Nephron (organoid): ENCODE measurements around the gene ANKRD63.

ENCODE experiments used
- H3K27ac Mint-ChIP-seq, 3 experiments: 2 replicates each; pipeline ENCODE4 v1.8.0; 2020; ENCODE audit warnings: mixed read lengths in 3 of 3, mild to moderate bottlenecking in 2 of 3, moderate library complexity in 1 of 3
- H3K27me3 Mint-ChIP-seq: 2 replicates; pipeline ENCODE4 v1.8.0; 2021; ENCODE audit warnings: low read depth, mild to moderate bottlenecking, moderate library complexity, mixed read lengths
- H3K36me3 Mint-ChIP-seq: 2 replicates; pipeline ENCODE4 v1.8.0; 2020; ENCODE audit warnings: low read depth, mixed read lengths
- H3K4me1 Mint-ChIP-seq: 2 replicates; pipeline ENCODE4 v1.8.0; 2020; ENCODE audit warnings: mixed read lengths
- H3K4me3 Mint-ChIP-seq, 3 experiments: 2 replicates each; pipeline ENCODE4 v1.8.0; 2020; ENCODE audit warnings: mild to moderate bottlenecking in 3 of 3, mixed read lengths in 3 of 3, moderate library complexity in 2 of 3
- H3K9me3 Mint-ChIP-seq: 2 replicates; pipeline ENCODE4 v1.8.0; 2020; ENCODE audit warnings: mixed read lengths
- TF ChIP-seq, protein P1 (sequence below), 3 experiments: fragments of 200-600 bp; sonication (generic); IDR thresholded peaks; one replicate each; pipeline ENCODE4 v1.5.0; 2021; ENCODE audit warnings: antibody characterized with exemption in 3 of 3; ENCODE audit not compliant: unreplicated experiment in 3 of 3

ANKRD63 gene

DNA sequence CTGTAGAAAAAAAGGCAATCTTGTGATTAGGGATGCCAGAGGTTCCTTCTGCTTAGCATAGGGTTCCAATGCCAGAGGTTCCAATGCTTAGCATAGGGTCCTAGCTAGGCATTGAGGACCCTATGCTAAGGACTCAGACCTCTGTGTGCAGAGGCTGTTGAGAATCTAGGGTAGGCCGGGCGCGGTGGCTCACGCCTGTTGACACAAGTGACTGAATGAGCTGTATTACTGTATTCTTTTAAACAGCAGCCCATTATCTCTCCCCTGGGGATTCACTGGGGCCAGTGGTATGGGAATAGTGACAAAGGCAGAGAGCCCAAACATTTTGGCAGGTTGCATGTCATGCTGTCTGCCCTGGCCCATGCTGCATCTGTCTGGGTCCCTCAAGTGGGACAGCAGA is 27.8 kb downstream of the ANKRD63 start:
- TF ChIP-seq, protein P1, sequence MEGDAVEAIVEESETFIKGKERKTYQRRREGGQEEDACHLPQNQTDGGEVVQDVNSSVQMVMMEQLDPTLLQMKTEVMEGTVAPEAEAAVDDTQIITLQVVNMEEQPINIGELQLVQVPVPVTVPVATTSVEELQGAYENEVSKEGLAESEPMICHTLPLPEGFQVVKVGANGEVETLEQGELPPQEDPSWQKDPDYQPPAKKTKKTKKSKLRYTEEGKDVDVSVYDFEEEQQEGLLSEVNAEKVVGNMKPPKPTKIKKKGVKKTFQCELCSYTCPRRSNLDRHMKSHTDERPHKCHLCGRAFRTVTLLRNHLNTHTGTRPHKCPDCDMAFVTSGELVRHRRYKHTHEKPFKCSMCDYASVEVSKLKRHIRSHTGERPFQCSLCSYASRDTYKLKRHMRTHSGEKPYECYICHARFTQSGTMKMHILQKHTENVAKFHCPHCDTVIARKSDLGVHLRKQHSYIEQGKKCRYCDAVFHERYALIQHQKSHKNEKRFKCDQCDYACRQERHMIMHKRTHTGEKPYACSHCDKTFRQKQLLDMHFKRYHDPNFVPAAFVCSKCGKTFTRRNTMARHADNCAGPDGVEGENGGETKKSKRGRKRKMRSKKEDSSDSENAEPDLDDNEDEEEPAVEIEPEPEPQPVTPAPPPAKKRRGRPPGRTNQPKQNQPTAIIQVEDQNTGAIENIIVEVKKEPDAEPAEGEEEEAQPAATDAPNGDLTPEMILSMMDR (IDR thresholded peaks at IDR 0.05; ENCODE audit: unreplicated experiment in 3 of 3): no peak
- peaks cover 73% of the 10 kb centered on the region for H3K27me3 Mint-ChIP-seq
- H3K9me3 Mint-ChIP-seq: no peaks in the 10 kb centered on the region
- no peaks in the 10 kb centered on the region for H3K36me3 Mint-ChIP-seq
- H3K4me3 Mint-ChIP-seq: no peak overlapping the region
- no peak overlapping the region for H3K27ac Mint-ChIP-seq
- H3K4me1 Mint-ChIP-seq: peaks cover 20% of the 10 kb centered on the region

DNA sequence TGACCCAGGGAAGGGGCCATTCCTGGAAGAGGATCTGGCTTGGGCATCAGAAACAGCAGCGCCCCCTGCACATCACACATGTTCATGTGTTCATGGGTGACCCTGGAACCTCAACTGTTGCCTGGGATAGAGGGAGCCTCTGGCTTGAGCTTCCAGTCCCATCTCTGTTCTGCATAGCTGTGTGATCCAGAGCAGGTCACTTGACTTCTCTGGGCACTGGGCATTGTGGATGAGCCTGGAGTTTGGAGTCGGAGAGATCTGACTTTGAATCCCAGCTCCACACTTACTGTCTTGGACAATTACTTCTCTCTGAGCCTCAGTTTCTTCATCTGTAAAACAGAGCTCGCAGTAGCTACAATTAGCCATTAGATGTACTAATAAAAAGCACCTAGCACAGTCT is 28.4 kb downstream of the ANKRD63 start:
- H3K27me3 Mint-ChIP-seq: peaks cover 78% of the 10 kb centered on the region
- no peaks in the 10 kb centered on the region for H3K36me3 Mint-ChIP-seq
- peaks cover 19% of the 10 kb centered on the region for H3K4me1 Mint-ChIP-seq
- TF ChIP-seq, protein P1 (IDR thresholded peaks at IDR 0.05; ENCODE audit: unreplicated experiment in 3 of 3): no peak
- no peaks in the 10 kb centered on the region for H3K9me3 Mint-ChIP-seq
- H3K4me3 Mint-ChIP-seq: peak overlapping the region in 2 of 3 experiments; percentile 26 to 35
- no peak overlapping the region for H3K27ac Mint-ChIP-seq

DNA sequence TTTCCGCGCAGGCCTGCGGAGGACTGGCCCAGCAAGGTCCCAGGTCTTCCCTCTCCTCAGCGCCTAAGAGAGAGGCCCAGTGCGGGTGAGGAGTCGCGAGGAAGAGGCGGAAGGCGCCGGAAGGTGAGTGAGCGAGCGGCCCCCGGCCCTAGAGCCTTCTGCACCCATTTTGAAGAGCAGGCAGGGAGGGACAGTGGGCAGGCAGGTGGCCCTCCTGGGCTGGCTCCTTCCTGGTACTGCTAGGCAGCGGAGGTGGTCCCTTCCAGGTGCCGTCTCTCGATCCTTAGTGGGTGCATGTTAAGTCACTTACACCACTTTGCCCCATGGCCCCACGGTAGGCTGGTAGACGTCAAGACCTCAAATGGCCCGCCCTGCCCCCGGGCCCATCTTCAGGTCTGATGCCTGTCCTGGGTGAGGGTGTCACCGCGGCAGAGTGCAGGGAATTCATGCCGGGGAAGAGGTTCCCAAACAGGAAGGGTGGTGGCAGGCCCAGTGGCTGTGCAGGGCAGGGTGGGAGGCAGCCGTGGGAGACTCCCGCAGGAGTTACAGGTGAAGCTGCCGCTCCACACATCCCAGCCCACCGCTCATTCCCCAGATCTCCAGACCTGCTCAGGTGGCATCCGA is 29.6 kb downstream of the ANKRD63 start:
- no peak overlapping the region for H3K27ac Mint-ChIP-seq
- peaks cover 77% of the 10 kb centered on the region for H3K27me3 Mint-ChIP-seq
- no peaks in the 10 kb centered on the region for H3K36me3 Mint-ChIP-seq
- H3K4me1 Mint-ChIP-seq: peaks cover 25% of the 10 kb centered on the region
- H3K9me3 Mint-ChIP-seq: no peaks in the 10 kb centered on the region
- TF ChIP-seq, protein P1 (IDR thresholded peaks at IDR 0.05; ENCODE audit: unreplicated experiment in 3 of 3): no peak
- H3K4me3 Mint-ChIP-seq: peak overlapping the region; percentile 76 to 80 (median 78)

DNA sequence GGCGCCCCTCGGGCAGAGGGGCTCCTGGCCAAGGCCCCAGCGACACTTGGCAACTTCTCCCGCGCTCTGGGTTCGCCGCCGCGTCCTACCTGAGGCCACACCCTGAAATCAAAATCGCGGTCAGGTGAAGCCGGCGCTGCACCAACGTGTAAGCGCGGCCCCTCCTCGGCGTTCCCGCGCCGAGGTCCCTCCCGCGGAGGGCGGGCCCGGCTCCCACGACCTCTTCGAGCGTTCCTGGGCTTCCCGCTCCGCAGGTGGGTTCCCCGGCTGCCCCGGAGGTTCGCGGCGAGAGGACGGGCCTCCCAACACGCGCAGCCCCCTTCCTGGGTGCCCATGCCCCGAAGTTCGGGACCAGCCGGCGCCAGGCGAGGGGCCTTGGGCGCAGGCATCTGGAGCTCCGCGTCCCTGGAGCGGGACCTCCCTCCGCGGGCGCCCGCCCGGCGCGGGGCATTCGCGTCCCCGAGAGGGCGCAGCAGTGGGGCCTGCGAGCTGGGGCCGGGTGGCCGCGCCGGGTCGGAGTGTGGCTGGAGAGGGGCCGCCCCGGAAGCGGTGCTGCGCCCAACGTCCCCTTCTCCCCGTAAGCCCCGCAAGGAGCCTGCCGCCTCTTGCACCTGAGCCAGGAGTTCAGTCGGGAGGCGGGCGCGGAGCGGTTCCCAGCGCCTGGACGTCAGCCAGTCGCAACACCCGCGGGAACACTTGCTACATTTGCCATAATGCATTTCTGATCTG is 30.3 kb downstream of the ANKRD63 start:
- Mint-ChIP-seq H3K27ac (no peak overlapping the region), H3K9me3 (no peaks in the 10 kb centered on the region), H3K27me3 (peaks cover 70% of the 10 kb centered on the region), H3K4me1 (peaks cover 25% of the 10 kb centered on the region), H3K36me3 (no peaks in the 10 kb centered on the region), H3K4me3 (peak overlapping the region; percentile 76 to 80 (median 78))
- TF ChIP-seq, protein P1 (IDR thresholded peaks at IDR 0.05; ENCODE audit: unreplicated experiment in 3 of 3): no peak

DNA sequence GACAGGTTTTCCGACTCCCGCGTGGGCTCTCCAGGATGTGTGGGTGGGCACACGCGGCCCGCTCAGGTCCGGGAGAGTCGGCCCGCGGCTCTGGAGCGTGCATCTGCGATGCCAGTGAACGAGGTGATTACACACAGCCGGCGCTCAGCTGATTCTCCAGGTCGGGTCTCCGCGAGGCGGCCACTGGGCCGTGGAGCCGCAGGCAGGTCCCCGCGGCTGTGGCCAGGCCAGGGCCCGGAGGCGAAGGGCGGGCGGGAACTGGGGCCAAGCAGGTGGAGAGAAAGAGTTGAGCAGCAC is 30.8 kb downstream of the ANKRD63 start:
- Mint-ChIP-seq H3K4me3 (peak overlapping the region in 1 of 3 experiments; percentile 21), H3K27ac (no peak overlapping the region), H3K4me1 (peaks cover 25% of the 10 kb centered on the region), H3K9me3 (no peaks in the 10 kb centered on the region), H3K27me3 (peaks cover 69% of the 10 kb centered on the region), H3K36me3 (no peaks in the 10 kb centered on the region)
- TF ChIP-seq, protein P1 (IDR thresholded peaks at IDR 0.05; ENCODE audit: unreplicated experiment in 3 of 3): no peak
